ENCODE results near the gene RPUSD3.
"Not testable (repeated sequence)": the region's sequence is repeated elsewhere in the genome, so short reads cannot be mapped to it uniquely, and the experiment has no call there.

Gene RPUSD3

GRCh38 chr3:9859530-9860025, 15.8 kb upstream of the RPUSD3 start:
- Histone ChIP-seq H2AFZ (ENCODE audit: low read depth, low read length, severe bottlenecking) (no peak overlapping the region), H3K4me2 (ENCODE audit: low read depth, low read length, poor library complexity, severe bottlenecking) (no peak overlapping the region), H3K79me2 (ENCODE audit: insufficient read depth, low read length) (no peaks in the 10 kb centered on the region), H3K27ac (ENCODE audit: low read depth, low read length) (no peak overlapping the region), H3K9me3 (ENCODE audit: insufficient read depth, low read length) (no peaks in the 10 kb centered on the region), H3K36me3 (ENCODE audit: low read length) (no peaks in the 10 kb centered on the region), H3F3A (ENCODE audit: insufficient read depth) (no peaks in the 10 kb centered on the region), H3K9me2 (replicated peaks; ENCODE audit: insufficient read depth, low read length) (no peaks in the 10 kb centered on the region), H4K20me1 (ENCODE audit: low read depth, low read length) (no peaks in the 10 kb centered on the region), H3K27me3 (ENCODE audit: low read length) (no peaks in the 10 kb centered on the region), H3K4me3 (ENCODE audit: insufficient read depth, low read length, poor library complexity, severe bottlenecking) (no peak overlapping the region), H3K9ac (ENCODE audit: low read length) (no peak overlapping the region)
- TF ChIP-seq, protein P1, sequence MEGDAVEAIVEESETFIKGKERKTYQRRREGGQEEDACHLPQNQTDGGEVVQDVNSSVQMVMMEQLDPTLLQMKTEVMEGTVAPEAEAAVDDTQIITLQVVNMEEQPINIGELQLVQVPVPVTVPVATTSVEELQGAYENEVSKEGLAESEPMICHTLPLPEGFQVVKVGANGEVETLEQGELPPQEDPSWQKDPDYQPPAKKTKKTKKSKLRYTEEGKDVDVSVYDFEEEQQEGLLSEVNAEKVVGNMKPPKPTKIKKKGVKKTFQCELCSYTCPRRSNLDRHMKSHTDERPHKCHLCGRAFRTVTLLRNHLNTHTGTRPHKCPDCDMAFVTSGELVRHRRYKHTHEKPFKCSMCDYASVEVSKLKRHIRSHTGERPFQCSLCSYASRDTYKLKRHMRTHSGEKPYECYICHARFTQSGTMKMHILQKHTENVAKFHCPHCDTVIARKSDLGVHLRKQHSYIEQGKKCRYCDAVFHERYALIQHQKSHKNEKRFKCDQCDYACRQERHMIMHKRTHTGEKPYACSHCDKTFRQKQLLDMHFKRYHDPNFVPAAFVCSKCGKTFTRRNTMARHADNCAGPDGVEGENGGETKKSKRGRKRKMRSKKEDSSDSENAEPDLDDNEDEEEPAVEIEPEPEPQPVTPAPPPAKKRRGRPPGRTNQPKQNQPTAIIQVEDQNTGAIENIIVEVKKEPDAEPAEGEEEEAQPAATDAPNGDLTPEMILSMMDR (IDR thresholded peaks at IDR 0.05; ENCODE audit: insufficient read depth, low read length, poor library complexity, severe bottlenecking) = no peak
- TF ChIP-seq EZH2phosphoT487 (conservative IDR thresholded peaks at IDR 0.05; ENCODE audit: low read length) = no peak

- H3K27ac ChIP-seq (ENCODE audit: low read depth, low read length) = no peak overlapping the region
- TF ChIP-seq, protein P1 (IDR thresholded peaks at IDR 0.05; ENCODE audit: insufficient read depth, low read length, poor library complexity, severe bottlenecking) = no peak
- TF ChIP-seq EZH2phosphoT487 (conservative IDR thresholded peaks at IDR 0.05; ENCODE audit: low read length) = no peak
- no peaks in the 10 kb centered on the region for H3K9me3 ChIP-seq (ENCODE audit: insufficient read depth, low read length)
- H3K36me3 ChIP-seq (ENCODE audit: low read length) = no peaks in the 10 kb centered on the region
- H3K27me3 ChIP-seq (ENCODE audit: low read length) = no peaks in the 10 kb centered on the region
- no peak overlapping the region for H3K4me3 ChIP-seq (ENCODE audit: insufficient read depth, low read length, poor library complexity, severe bottlenecking)
- H2AFZ ChIP-seq (ENCODE audit: low read depth, low read length, severe bottlenecking) = no peak overlapping the region
- no peak overlapping the region for H3K9ac ChIP-seq (ENCODE audit: low read length)
- no peaks in the 10 kb centered on the region for H3K9me2 ChIP-seq (replicated peaks; ENCODE audit: insufficient read depth, low read length)
- no peaks in the 10 kb centered on the region for H4K20me1 ChIP-seq (ENCODE audit: low read depth, low read length)
- H3F3A ChIP-seq (ENCODE audit: insufficient read depth) = no peaks in the 10 kb centered on the region
- no peaks in the 10 kb centered on the region for H3K79me2 ChIP-seq (ENCODE audit: insufficient read depth, low read length)
- H3K4me2 ChIP-seq (ENCODE audit: low read depth, low read length, poor library complexity, severe bottlenecking) = no peak overlapping the region
Observed at GRCh38 chr3:9855594-9855993, 11.8 kb upstream of the RPUSD3 start.

DNA sequence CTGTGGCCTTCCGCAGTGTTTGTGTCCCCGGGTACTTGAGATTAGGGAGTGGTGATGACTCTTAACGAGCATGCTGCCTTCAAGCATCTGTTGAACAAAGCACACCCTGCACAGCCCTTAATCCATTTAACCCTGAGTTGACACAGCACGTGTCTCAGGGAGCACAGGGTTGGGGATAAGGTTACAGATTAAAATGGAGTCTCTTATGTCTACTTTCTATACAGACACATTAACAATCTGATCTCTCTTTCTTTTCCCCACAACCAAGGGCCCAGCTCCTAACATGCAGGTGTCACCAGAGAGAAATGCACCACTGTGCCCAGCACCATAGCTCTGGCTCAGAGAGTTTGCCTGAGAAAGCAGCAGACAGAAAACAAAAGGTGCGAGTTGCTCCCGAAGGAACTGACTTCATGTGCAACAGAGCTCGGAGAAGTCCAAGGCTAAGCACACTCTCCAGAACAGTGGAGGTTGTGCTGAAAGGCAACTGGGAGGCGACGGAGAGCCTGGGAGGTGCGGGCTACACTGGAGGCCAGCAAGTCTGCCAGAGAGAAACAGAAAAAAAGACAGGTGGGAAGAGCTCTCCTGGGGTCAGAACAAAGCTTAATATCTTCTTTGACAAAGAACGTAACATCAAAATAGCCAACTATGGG, 10.6 kb upstream of the RPUSD3 start:
- H3K9ac ChIP-seq (ENCODE audit: low read length); H2AFZ ChIP-seq (ENCODE audit: low read depth, low read length, severe bottlenecking); H3F3A ChIP-seq (ENCODE audit: insufficient read depth); H3K36me3 ChIP-seq (ENCODE audit: low read length); H3K4me2 ChIP-seq (ENCODE audit: low read depth, low read length, poor library complexity, severe bottlenecking); H3K4me3 ChIP-seq (ENCODE audit: insufficient read depth, low read length, poor library complexity, severe bottlenecking); H4K20me1 ChIP-seq (ENCODE audit: low read depth, low read length); H3K9me2 ChIP-seq (replicated peaks; ENCODE audit: insufficient read depth, low read length); H3K9me3 ChIP-seq (ENCODE audit: insufficient read depth, low read length); H3K27me3 ChIP-seq (ENCODE audit: low read length); H3K79me2 ChIP-seq (ENCODE audit: insufficient read depth, low read length); H3K27ac ChIP-seq (ENCODE audit: low read depth, low read length): not testable (repeated sequence)

GRCh38 chr3:9852528-9852927, 8.7 kb upstream of the RPUSD3 start:
- Histone ChIP-seq H3K9me2 (replicated peaks; ENCODE audit: insufficient read depth, low read length) (no peaks in the 10 kb centered on the region), H3F3A (ENCODE audit: insufficient read depth) (no peaks in the 10 kb centered on the region), H2AFZ (ENCODE audit: low read depth, low read length, severe bottlenecking) (no peak overlapping the region), H3K9ac (ENCODE audit: low read length) (no peak overlapping the region), H3K4me2 (ENCODE audit: low read depth, low read length, poor library complexity, severe bottlenecking) (no peak overlapping the region), H3K36me3 (ENCODE audit: low read length) (no peaks in the 10 kb centered on the region), H3K27me3 (ENCODE audit: low read length) (no peaks in the 10 kb centered on the region), H3K4me3 (ENCODE audit: insufficient read depth, low read length, poor library complexity, severe bottlenecking) (no peak overlapping the region), H4K20me1 (ENCODE audit: low read depth, low read length) (no peaks in the 10 kb centered on the region), H3K79me2 (ENCODE audit: insufficient read depth, low read length) (no peaks in the 10 kb centered on the region), H3K27ac (ENCODE audit: low read depth, low read length) (no peak overlapping the region), H3K9me3 (ENCODE audit: insufficient read depth, low read length) (no peaks in the 10 kb centered on the region)
- TF ChIP-seq, protein P1 (IDR thresholded peaks at IDR 0.05; ENCODE audit: insufficient read depth, low read length, poor library complexity, severe bottlenecking) = no peak
- no peak for TF ChIP-seq EZH2phosphoT487 (conservative IDR thresholded peaks at IDR 0.05; ENCODE audit: low read length)

- H3F3A ChIP-seq (ENCODE audit: insufficient read depth); H3K9ac ChIP-seq (ENCODE audit: low read length); H3K9me3 ChIP-seq (ENCODE audit: insufficient read depth, low read length); H3K4me2 ChIP-seq (ENCODE audit: low read depth, low read length, poor library complexity, severe bottlenecking); H4K20me1 ChIP-seq (ENCODE audit: low read depth, low read length); H3K4me3 ChIP-seq (ENCODE audit: insufficient read depth, low read length, poor library complexity, severe bottlenecking); H3K27me3 ChIP-seq (ENCODE audit: low read length); H3K27ac ChIP-seq (ENCODE audit: low read depth, low read length); H2AFZ ChIP-seq (ENCODE audit: low read depth, low read length, severe bottlenecking); H3K9me2 ChIP-seq (replicated peaks; ENCODE audit: insufficient read depth, low read length); H3K36me3 ChIP-seq (ENCODE audit: low read length); H3K79me2 ChIP-seq (ENCODE audit: insufficient read depth, low read length): not testable (repeated sequence)
Observed at GRCh38 chr3:9851926-9852325, 8.1 kb upstream of the RPUSD3 start.

GRCh38 chr3:9851383-9851782, 7.6 kb upstream of the RPUSD3 start:
- H3K9me3 ChIP-seq (ENCODE audit: insufficient read depth, low read length); H4K20me1 ChIP-seq (ENCODE audit: low read depth, low read length); H3K9me2 ChIP-seq (replicated peaks; ENCODE audit: insufficient read depth, low read length); H3K4me2 ChIP-seq (ENCODE audit: low read depth, low read length, poor library complexity, severe bottlenecking); H3K27ac ChIP-seq (ENCODE audit: low read depth, low read length); H3K4me3 ChIP-seq (ENCODE audit: insufficient read depth, low read length, poor library complexity, severe bottlenecking); H3K36me3 ChIP-seq (ENCODE audit: low read length); H3K27me3 ChIP-seq (ENCODE audit: low read length); H3K79me2 ChIP-seq (ENCODE audit: insufficient read depth, low read length); H3F3A ChIP-seq (ENCODE audit: insufficient read depth); H2AFZ ChIP-seq (ENCODE audit: low read depth, low read length, severe bottlenecking); H3K9ac ChIP-seq (ENCODE audit: low read length): not testable (repeated sequence)
